ENCODE measurements around the gene NUP98. TPM values are rescaled to one million over a fixed set of nuclear protein-coding genes. Genes with fewer than 3 reads are reported as not detected.

The NUP98 gene
- total and polyA plus RNA-seq, 2 donors (not counting 3 experiments of a cell fraction or from before 2014, with no cell fraction given) = 92.7 to 169 TPM

DNA sequence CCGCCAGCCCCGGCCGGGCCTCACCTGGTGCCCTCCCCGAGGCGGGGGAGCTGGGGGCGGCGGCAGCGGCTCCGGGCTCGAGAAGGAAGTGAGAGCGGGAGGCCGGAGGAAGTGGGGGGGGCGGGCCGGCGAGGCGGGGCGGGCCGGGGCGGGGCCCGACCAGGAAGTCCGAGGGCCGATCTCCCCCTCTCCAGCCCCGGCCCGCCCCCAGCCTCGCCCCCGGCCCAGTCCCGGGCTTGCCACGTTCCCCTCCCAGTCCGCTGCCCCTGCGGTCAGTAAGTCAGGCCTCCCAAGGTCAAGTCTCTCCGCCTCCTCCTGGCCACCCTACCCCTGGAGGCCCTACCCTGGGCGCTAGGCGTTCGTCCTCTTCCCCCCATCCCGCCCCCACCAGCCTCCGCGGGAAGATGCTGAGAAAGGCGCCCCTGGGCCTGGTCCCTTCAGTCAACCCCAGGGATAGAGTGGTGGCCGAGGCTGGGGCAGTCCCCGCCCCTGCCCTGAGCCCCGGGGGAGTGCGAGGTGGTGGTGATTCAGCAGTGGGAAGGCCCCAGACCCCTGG, 43.6 kb upstream of the NUP98 start, which contains the start of gene RHOG:
Gene RHOG (minus strand): TSS at position 90 of the 556 bp plus-strand sequence. CDS start 12,821 bp downstream, outside the sequence.
- FAIRE-seq (peak; percentile 63), DNase-seq (ENCODE audit: low read depth, low spot score) (no peak)
- Histone ChIP-seq H3K9me1 (replicated peaks; ENCODE audit: control insufficient read depth, extremely low read depth, insufficient read depth, low read length) (no peaks in the 10 kb centered on the region), H3K79me2 (ENCODE audit: control insufficient read depth, insufficient read depth, low read length) (peaks cover 41% of the 10 kb centered on the region), H3K36me3 (ENCODE audit: control insufficient read depth in 2 of 2, extremely low read depth in 1 of 2, insufficient read depth in 2 of 2, low read length in 2 of 2) (no peaks in the 10 kb centered on the region), H3K9ac (replicated peaks; ENCODE audit: extremely low read depth, insufficient read depth, low read length) (peak within 1 kb of the TSS; percentile 66), H3K4me1 (ENCODE audit: control insufficient read depth, extremely low read depth, insufficient read depth, low read length) (peaks cover 29% of the 10 kb centered on the region), H3K4me3 (replicated peaks in 1 of 3; ENCODE audit: insufficient read depth in 1 of 3, low read depth in 1 of 3, low read length in 3 of 3) (peak within 1 kb of the TSS; percentile 50 to 93 (median 81)), H2AFZ (ENCODE audit: low read depth, low read length) (peak within 1 kb of the TSS; percentile 76), H4K20me1 (replicated peaks; ENCODE audit: control insufficient read depth, extremely low read depth, insufficient read depth, low read length) (no peaks in the 10 kb centered on the region), H3K27ac (ENCODE audit: insufficient read depth, low read depth, low read length) (peak within 1 kb of the TSS; percentile 55), H3K4me2 (ENCODE audit: insufficient read depth, low read length) (peak within 1 kb of the TSS; percentile 96), H3K9me3 (replicated peaks; ENCODE audit: control insufficient read depth, insufficient read depth, low read length) (no peaks in the 10 kb centered on the region), H3K27me3 (ENCODE audit: control insufficient read depth in 2 of 2, insufficient read depth in 2 of 2, low read length in 2 of 2) (no peaks in the 10 kb centered on the region)
- POLR2A ChIA-PET = interaction anchor here (0.6 to 1.3 kb wide), 6 partner anchors 8 to 43 kb away, joined by 3 to 7 read pairs (median 4); partner anchors contain the start of gene STIM1
- CTCF ChIA-PET = interaction anchor here (0.6 to 5.5 kb wide), 36 partner anchors 8 to 387 kb away, joined by 3 to 88 read pairs (median 4); partner anchors contain the start of genes NUP98, PGAP2, RRM1 and STIM1
- no TSS peak for BruUV-seq (replicated peaks)
- intact Hi-C loops (cut with micrococcal nuclease) (loop anchor here (1.0 kb wide), 5 partner anchors 13 to 253 kb away; partner anchors contain the start of genes NUP98, PGAP2 and RRM1), dilution Hi-C loops (cut with MboI; ENCODE audit: extremely low pct_ligation_motif_present, low sequenced_read_pairs) (no loop called here)
- TF ChIP-seq POLR2A (IDR thresholded peaks at IDR 0.05; ENCODE audit: low read depth, low read length) = peak; percentile 69
- no peak for TF ChIP-seq GATA2 (IDR thresholded peaks at IDR 0.05; ENCODE audit: insufficient read depth, insufficient read length, low read depth, low read length)
- TF ChIP-seq POLR2AphosphoS5 (IDR thresholded peaks at IDR 0.05; ENCODE audit: insufficient read depth, low read depth, low read length) = peak; percentile 73

DNA sequence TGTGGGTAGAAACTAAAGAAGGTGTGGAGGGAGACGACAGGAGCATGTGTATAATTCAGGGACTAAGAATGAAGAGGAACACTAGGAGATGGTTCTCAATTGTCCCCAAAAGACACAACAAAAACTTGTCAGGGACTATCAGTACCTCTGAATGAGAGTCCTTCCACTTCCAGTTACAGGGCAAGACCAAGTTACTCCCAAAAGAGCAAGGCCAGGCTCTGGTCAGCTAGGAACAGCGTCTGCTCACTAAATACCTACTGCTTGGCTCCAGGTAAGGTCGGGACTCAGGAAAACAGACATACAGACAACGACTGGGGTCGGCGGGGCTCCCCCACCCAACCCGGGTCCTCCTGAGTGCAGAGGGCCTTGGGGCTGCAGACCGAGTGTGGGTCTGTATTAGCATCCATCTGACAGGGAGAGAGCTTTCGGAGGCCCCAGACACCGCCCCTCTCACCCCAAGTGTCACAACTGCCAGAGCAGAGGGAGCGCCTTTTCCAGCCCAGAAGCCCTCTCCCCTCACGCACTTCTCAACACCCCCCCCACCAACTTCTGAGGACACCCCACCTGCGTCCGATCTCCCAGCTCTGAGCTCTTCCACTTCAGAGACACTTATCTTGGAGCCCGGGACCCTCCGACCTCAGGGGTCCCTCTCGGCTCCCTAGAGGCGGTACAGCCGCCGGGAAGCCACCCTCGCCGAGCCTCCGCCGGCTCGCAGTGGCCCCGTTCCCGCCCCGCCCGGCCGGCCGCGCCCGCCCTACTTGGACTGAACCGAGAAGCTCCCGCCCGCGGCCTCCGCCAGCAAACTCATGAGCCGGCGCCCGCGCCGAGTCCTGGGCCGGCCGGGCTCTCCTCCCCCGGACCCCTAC, 42.9 kb upstream of the NUP98 start:
- DNase-seq (ENCODE audit: low read depth, low spot score) = peak; percentile 60
- peak; percentile 40 for FAIRE-seq

More for the DNA sequence above, 42.9 kb upstream of the NUP98 start:
- no peaks in the 10 kb centered on the region for H3K9me1 ChIP-seq (replicated peaks; ENCODE audit: control insufficient read depth, extremely low read depth, insufficient read depth, low read length)
- peak overlapping the region; percentile 96 for H3K4me2 ChIP-seq (ENCODE audit: insufficient read depth, low read length)
- H3K4me3 ChIP-seq (replicated peaks in 1 of 3; ENCODE audit: insufficient read depth in 1 of 3, low read depth in 1 of 3, low read length in 3 of 3) = peak overlapping the region; percentile 50 to 93 (median 81)
- TF ChIP-seq JUN (IDR thresholded peaks at IDR 0.05; ENCODE audit: borderline replicate concordance, insufficient read depth, insufficient read length, low read depth) = no peak
- TF ChIP-seq POLR2AphosphoS5 (IDR thresholded peaks at IDR 0.05; ENCODE audit: insufficient read depth, low read depth, low read length) = no peak
- TF ChIP-seq, protein P1, sequence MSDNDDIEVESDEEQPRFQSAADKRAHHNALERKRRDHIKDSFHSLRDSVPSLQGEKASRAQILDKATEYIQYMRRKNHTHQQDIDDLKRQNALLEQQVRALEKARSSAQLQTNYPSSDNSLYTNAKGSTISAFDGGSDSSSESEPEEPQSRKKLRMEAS (IDR thresholded peaks at IDR 0.05; ENCODE audit: insufficient read depth, insufficient read length) = no peak
- TF ChIP-seq, protein P2, sequence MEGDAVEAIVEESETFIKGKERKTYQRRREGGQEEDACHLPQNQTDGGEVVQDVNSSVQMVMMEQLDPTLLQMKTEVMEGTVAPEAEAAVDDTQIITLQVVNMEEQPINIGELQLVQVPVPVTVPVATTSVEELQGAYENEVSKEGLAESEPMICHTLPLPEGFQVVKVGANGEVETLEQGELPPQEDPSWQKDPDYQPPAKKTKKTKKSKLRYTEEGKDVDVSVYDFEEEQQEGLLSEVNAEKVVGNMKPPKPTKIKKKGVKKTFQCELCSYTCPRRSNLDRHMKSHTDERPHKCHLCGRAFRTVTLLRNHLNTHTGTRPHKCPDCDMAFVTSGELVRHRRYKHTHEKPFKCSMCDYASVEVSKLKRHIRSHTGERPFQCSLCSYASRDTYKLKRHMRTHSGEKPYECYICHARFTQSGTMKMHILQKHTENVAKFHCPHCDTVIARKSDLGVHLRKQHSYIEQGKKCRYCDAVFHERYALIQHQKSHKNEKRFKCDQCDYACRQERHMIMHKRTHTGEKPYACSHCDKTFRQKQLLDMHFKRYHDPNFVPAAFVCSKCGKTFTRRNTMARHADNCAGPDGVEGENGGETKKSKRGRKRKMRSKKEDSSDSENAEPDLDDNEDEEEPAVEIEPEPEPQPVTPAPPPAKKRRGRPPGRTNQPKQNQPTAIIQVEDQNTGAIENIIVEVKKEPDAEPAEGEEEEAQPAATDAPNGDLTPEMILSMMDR (IDR thresholded peaks at IDR 0.05; ENCODE audit: extremely low read depth in 1 of 2, insufficient read depth in 1 of 2, low read depth in 1 of 2, low read length in 2 of 2) = no peak
- no peak for TF ChIP-seq FOS (IDR thresholded peaks at IDR 0.05; ENCODE audit: borderline replicate concordance, insufficient read depth, low read length)
- no peak for TF ChIP-seq POLR2A (IDR thresholded peaks at IDR 0.05; ENCODE audit: low read depth, low read length)
- no peak for TF ChIP-seq EZH2 (IDR thresholded peaks at IDR 0.05; ENCODE audit: borderline replicate concordance, low read depth, low read length, severe bottlenecking)
- TF ChIP-seq GATA2 (IDR thresholded peaks at IDR 0.05; ENCODE audit: insufficient read depth, insufficient read length, low read depth, low read length) = no peak
- no peak for TF ChIP-seq MYC (IDR thresholded peaks at IDR 0.05; ENCODE audit: low read depth, low read length)
- peak overlapping the region; percentile 66 for H3K9ac ChIP-seq (replicated peaks; ENCODE audit: extremely low read depth, insufficient read depth, low read length)
- no peaks in the 10 kb centered on the region for H3K27me3 ChIP-seq (ENCODE audit: control insufficient read depth in 2 of 2, insufficient read depth in 2 of 2, low read length in 2 of 2)
- dilution Hi-C loops (cut with MboI; ENCODE audit: extremely low pct_ligation_motif_present, low sequenced_read_pairs) = no loop called here
- CTCF ChIA-PET = interaction anchor here (0.8 to 5.5 kb wide), 16 partner anchors 9 to 245 kb away, joined by 3 to 88 read pairs (median 6); partner anchors contain the start of genes NUP98, PGAP2 and STIM1
- no peak overlapping the region for H3K27ac ChIP-seq (ENCODE audit: insufficient read depth, low read depth, low read length)
- H3K79me2 ChIP-seq (ENCODE audit: control insufficient read depth, insufficient read depth, low read length) = peaks cover 46% of the 10 kb centered on the region
- H3K4me1 ChIP-seq (ENCODE audit: control insufficient read depth, extremely low read depth, insufficient read depth, low read length) = peaks cover 35% of the 10 kb centered on the region
- intact Hi-C loops (cut with micrococcal nuclease) = no loop called here
- H3K36me3 ChIP-seq (ENCODE audit: control insufficient read depth in 2 of 2, extremely low read depth in 1 of 2, insufficient read depth in 2 of 2, low read length in 2 of 2) = no peaks in the 10 kb centered on the region
- no peaks in the 10 kb centered on the region for H4K20me1 ChIP-seq (replicated peaks; ENCODE audit: control insufficient read depth, extremely low read depth, insufficient read depth, low read length)
- H3K9me3 ChIP-seq (replicated peaks; ENCODE audit: control insufficient read depth, insufficient read depth, low read length) = no peaks in the 10 kb centered on the region
- peak overlapping the region; percentile 50 for H2AFZ ChIP-seq (ENCODE audit: low read depth, low read length)
- BruUV-seq (replicated peaks) = no TSS peak
- POLR2A ChIA-PET = interaction anchor here (0.7 to 0.9 kb wide), 3 partner anchors 25 to 42 kb away, joined by 3 to 4 read pairs (median 4); no protein-coding TSS in a partner anchor

Data from endothelial cell of umbilical vein (primary cell).